Spleen (tissue), 11 donors: Measurements from ENCODE around the gene FBN2. TPM values are rescaled to one million over a fixed set of nuclear protein-coding genes. Genes with fewer than 3 reads are reported as not detected.
"Not testable (repeated sequence)": the region's sequence is repeated elsewhere in the genome, so short reads cannot be mapped to it uniquely, and the experiment has no call there.

ENCODE experiments used
- DNase-seq: peaks from one replicate; pipeline ENCODE4 v3.0.0-alpha.2; 2020
- H3K27ac ChIP-seq, 8 donors: fragments of 200-600 bp; sonication (generic) in 7 of 8; 1 replicate in 4 of 8; 2 replicates in 4 of 8; pipeline versions ENCODE4 v1.5.0 to v1.8.0; 2016 to 2021; ENCODE audit warnings: inconsistent platforms in 4 of 8, mild to moderate bottlenecking in 4 of 8, moderate library complexity in 1 of 8
- H3K27me3 ChIP-seq, 7 donors: fragments of 200-600 bp; sonication (generic) in 6 of 7; replicated peaks in 1 of 7; 1 replicate in 4 of 7; 2 replicates in 3 of 7; pipeline versions ENCODE4 v1.5.0 to v1.8.0; 2016 to 2021; ENCODE audit warnings: inconsistent platforms in 3 of 7, mild to moderate bottlenecking in 1 of 7
- H3K36me3 ChIP-seq, 6 donors: fragments of 200-600 bp; sonication (generic) in 5 of 6; 1 replicate in 4 of 6; 2 replicates in 2 of 6; pipeline versions ENCODE4 v1.5.0 to v1.8.0; 2016 to 2021; ENCODE audit warnings: inconsistent platforms in 2 of 6
- H3K4me1 ChIP-seq, 6 donors: fragments of 200-600 bp; sonication (generic) in 5 of 6; 1 replicate in 3 of 6; 2 replicates in 3 of 6; pipeline versions ENCODE4 v1.5.0 to v1.8.0; 2016 to 2021; ENCODE audit warnings: inconsistent platforms in 3 of 6
- H3K4me3 ChIP-seq, 8 donors: fragments of 200-600 bp; sonication (generic) in 7 of 8; 1 replicate in 4 of 8; 2 replicates in 4 of 8; pipeline versions ENCODE4 v1.5.0 to v1.8.0; 2016 to 2021; ENCODE audit warnings: inconsistent platforms in 4 of 8, mild to moderate bottlenecking in 4 of 8, moderate library complexity in 2 of 8
- H3K9me3 ChIP-seq, 8 donors: fragments of 200-600 bp; sonication (generic) in 7 of 8; 1 replicate in 4 of 8; 2 replicates in 4 of 8; pipeline versions ENCODE4 v1.5.0 to v1.8.0; 2016 to 2021; ENCODE audit warnings: inconsistent platforms in 4 of 8
- POLR2A ChIP-seq, 3 donors: fragments of 450-650 bp; IDR thresholded peaks; one replicate each; pipeline ENCODE4 v1.5.1; 2017; ENCODE audit warnings: antibody characterized with exemption in 3 of 3, mild to moderate bottlenecking in 1 of 3
- POLR2AphosphoS5 ChIP-seq, 3 donors: sonication (generic); formaldehyde crosslinking; IDR thresholded peaks; one replicate each; pipeline ENCODE4 v1.5.1; 2017; ENCODE audit warnings: antibody characterized with exemption in 3 of 3
- WGBS, 5 donors: extraction: QIAGEN DNeasy Blood & Tissue Kit in 3 of 5; methylation state at CpG; one replicate each; pipeline versions ENCODE4 v1.1.5 to v1.1.7; 2013 to 2018; 5-methylcytosine and 5-hydroxymethylcytosine counted together
- intact Hi-C: fragments of 100-400 bp; cut with DNase I; formaldehyde crosslinking; loops from one replicate; pipeline ENCODE4 v1.15.0; 2023; ENCODE audit warnings: low total_unique reads
- polyA plus RNA-seq, 3 donors: library from polyadenylated mRNA; stranded (reverse); fragments of 200-250 nt; gene quantifications; one replicate each; pipeline ENCODE4 v1.2.1, GENCODE V29; 2013
- total RNA-seq, 7 donors: library from RNA; depleted of rRNA in 3 of 7; stranded (reverse); fragments of >200 nt in 3 of 7; fragmentation: NEBNext Ultra II Directional in 4 of 7; extraction: Animal tissue kit (Norgen Biotek cat#: 25700) in 4 of 7; gene quantifications; one replicate each; pipeline versions ENCODE4 v1.1.0 to v1.2.1, GENCODE V29; 2016 to 2021
- TF ChIP-seq, protein P1 (sequence below), 11 experiments: fragments of 200-600 bp in 7 of 11; fragments of 450-650 bp in 4 of 11; sonication (generic) in 4 of 11; IDR thresholded peaks in 8 of 11; conservative IDR thresholded peaks in 3 of 11; 1 replicate in 7 of 11; 2 replicates in 4 of 11; pipeline versions ENCODE4 v1.4.0 to v1.8.0; 2016 to 2021; ENCODE audit warnings: antibody characterized with exemption in 11 of 11, inconsistent platforms in 4 of 11, mild to moderate bottlenecking in 1 of 11
- donor health status: healthy with polysubstance abuse.
- donor health status: DM: no; HTN: no; CAD: no; lungs with moderate emphysema.
- donor health status: DM: no; HTN: no; CAD: no.
- donor health status: Bipolar disorder and iron deficiency.
- donor health status: healthy.
- donor health status: DM: no; HTN: no; CAD: no.
- donor health status: DM: yes; HTN: yes; CAD: no.

FBN2 gene
- total and polyA plus RNA-seq, 10 donors, result 0.21 to 7.6 (median 2.6) TPM

DNA sequence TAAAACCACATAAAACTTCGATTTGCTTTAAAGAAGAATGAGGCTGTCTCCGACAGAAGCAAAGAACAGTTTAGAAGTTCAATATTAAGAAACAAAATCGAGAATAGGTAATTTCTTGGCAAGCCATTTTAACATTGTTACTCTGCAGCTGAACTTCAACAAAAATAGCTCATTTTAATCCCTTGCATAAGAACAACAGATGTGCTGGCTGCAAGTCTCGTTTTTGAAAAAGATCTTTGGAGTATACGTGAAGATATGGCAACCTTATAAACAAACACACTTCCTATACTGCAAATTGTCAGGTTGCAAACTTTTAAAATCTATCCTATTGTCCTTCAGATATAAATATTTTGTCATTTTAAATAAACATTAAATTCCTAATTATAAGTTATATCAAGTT lies 71.5 kb downstream of the FBN2 start:
- Histone ChIP-seq H3K9me3 (no peaks in the 10 kb centered on the region), H3K36me3 (no peaks in the 10 kb centered on the region), H3K4me3 (no peak overlapping the region), H3K27ac (no peak overlapping the region), H3K27me3 (no peaks in the 10 kb centered on the region), H3K4me1 (no peaks in the 10 kb centered on the region)
- DNase-seq, result no peak
- 65 to 82% (median 76%) methylated on average over 5 of the region's 5 CpGs for WGBS, 5 donors
- TF ChIP-seq POLR2AphosphoS5 (IDR thresholded peaks at IDR 0.05) (no peak), POLR2A (IDR thresholded peaks at IDR 0.05) (no peak)
- TF ChIP-seq, protein P1, sequence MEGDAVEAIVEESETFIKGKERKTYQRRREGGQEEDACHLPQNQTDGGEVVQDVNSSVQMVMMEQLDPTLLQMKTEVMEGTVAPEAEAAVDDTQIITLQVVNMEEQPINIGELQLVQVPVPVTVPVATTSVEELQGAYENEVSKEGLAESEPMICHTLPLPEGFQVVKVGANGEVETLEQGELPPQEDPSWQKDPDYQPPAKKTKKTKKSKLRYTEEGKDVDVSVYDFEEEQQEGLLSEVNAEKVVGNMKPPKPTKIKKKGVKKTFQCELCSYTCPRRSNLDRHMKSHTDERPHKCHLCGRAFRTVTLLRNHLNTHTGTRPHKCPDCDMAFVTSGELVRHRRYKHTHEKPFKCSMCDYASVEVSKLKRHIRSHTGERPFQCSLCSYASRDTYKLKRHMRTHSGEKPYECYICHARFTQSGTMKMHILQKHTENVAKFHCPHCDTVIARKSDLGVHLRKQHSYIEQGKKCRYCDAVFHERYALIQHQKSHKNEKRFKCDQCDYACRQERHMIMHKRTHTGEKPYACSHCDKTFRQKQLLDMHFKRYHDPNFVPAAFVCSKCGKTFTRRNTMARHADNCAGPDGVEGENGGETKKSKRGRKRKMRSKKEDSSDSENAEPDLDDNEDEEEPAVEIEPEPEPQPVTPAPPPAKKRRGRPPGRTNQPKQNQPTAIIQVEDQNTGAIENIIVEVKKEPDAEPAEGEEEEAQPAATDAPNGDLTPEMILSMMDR (IDR thresholded peaks at IDR 0.05 in 8 of 11, conservative IDR thresholded peaks at IDR 0.05 in 3 of 11), result no peak
- intact Hi-C loops, result no loop called here

DNA sequence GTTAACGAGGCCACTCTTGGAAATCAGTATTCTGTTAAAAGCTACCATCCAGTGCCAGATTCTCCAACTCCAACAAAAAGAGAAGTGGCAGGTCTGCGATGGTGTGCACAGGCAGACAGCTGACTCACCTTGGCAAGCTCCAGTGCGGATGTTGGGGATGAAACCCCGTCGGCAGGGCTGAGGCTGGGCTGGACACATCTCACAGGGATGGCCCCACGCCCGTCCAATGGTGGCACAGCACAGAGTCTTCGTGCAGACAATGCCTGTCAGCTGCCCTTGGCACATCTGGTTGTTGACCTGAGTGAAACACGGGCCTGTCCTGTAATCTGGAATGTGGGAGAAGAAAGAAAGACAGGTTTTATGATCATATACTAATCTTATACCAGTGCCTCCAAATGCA lies 73.4 kb downstream of the FBN2 start:
- Histone ChIP-seq H3K4me1 (no peaks in the 10 kb centered on the region), H3K9me3 (peaks cover 0 to 14% (median 8%) of the 10 kb centered on the region in 8 donors), H3K36me3 (no peaks in the 10 kb centered on the region), H3K27me3 (no peaks in the 10 kb centered on the region), H3K4me3 (no peak overlapping the region), H3K27ac (no peak overlapping the region)
- WGBS, 5 donors, result 80 to 88% (median 87%) methylated on average over 9 of the region's 9 CpGs
- intact Hi-C loops, result no loop called here
- DNase-seq, result peak; percentile 64
- TF ChIP-seq POLR2A (IDR thresholded peaks at IDR 0.05) (no peak), POLR2AphosphoS5 (IDR thresholded peaks at IDR 0.05) (no peak)
- TF ChIP-seq, protein P1 (IDR thresholded peaks at IDR 0.05 in 8 of 11, conservative IDR thresholded peaks at IDR 0.05 in 3 of 11), result no peak

DNA sequence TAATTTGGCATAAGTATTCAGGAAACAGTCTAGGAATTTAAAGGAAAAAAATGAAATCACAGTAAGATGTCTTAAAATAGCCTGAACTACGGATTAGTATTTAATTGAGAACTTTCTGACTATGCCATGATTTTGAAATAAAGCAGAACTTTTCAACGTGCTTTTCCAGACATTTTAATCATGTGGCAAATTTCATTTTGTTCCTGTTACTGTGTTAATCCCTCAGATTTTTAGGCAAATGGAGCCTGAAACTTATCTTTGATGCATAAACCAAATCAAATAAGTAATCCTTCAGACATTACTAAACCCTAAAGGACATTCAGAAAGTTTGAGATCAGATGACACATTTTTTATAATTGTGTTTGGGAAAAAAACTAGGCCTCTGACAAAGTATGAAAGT lies 75.7 kb downstream of the FBN2 start:
- no peaks in the 10 kb centered on the region for H3K27me3 ChIP-seq
- H3K36me3 ChIP-seq, result no peaks in the 10 kb centered on the region
- 50 to 73% (median 67%) methylated on average over 2 of the region's 2 CpGs for WGBS, 5 donors
- intact Hi-C loops, result no loop called here
- TF ChIP-seq POLR2AphosphoS5 (IDR thresholded peaks at IDR 0.05), result no peak
- TF ChIP-seq, protein P1 (IDR thresholded peaks at IDR 0.05 in 8 of 11, conservative IDR thresholded peaks at IDR 0.05 in 3 of 11), result no peak
- no peak for TF ChIP-seq POLR2A (IDR thresholded peaks at IDR 0.05)
- no peak for DNase-seq
- H3K4me1 ChIP-seq, result no peaks in the 10 kb centered on the region
- no peak overlapping the region for H3K27ac ChIP-seq
- H3K9me3 ChIP-seq, result peaks cover 0 to 14% (median 8%) of the 10 kb centered on the region in 8 donors
- no peak overlapping the region for H3K4me3 ChIP-seq

DNA sequence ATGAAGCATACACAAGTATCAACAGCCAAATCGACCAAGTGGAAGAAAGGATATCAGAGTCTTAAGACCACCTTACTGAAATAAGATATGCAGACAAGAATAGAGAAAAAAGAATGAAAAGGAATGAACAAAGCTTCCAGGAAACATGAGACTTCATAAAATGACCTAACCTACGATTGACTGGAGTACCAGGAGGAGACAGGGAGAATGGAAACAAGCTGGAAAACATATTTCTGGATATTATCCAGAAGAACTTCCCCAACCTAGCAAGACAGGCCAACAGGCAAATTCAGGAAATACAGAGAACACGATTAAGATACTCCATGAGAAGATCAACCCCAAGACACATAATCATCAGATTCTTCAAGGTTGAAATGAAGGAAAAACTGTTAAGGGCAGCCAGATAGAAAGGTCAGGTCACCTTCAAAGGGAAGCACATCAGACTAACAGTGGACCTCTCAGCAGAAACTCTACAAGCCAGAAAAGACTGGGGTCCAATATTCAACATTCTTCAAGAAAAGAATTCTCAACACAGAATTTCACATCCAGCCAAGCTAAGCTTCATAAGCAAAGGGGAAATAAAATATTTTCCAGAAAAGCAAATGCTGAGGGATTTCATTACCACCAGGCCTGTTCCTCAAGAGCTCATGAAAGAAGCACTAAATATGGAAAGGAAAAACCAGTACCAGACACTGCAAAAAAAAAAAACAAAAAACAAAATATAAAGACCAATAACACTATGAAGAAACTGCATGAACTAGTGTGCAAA lies 80.7 kb downstream of the FBN2 start:
- H3K36me3 ChIP-seq, H3K4me3 ChIP-seq, intact Hi-C loops, H3K27me3 ChIP-seq, DNase-seq, H3K27ac ChIP-seq, H3K4me1 ChIP-seq: not testable (repeated sequence)
- WGBS, 5 donors, result 62 to 83% (median 68%) methylated on average over 3 of the region's 3 CpGs
- H3K9me3 ChIP-seq, result peaks cover 0 to 14% (median 8%) of the 10 kb centered on the region in 8 donors
